ENCODE measurements around the gene TCEANC2. TPM values are rescaled to one million over a fixed set of nuclear protein-coding genes. Genes with fewer than 3 reads are reported as not detected.
"Not testable (repeated sequence)": the region's sequence is repeated elsewhere in the genome, so short reads cannot be mapped to it uniquely, and the experiment has no call there.

TCEANC2 gene
- total RNA-seq, 1 experiment from 2014 or later = 8.4 TPM

DNA sequence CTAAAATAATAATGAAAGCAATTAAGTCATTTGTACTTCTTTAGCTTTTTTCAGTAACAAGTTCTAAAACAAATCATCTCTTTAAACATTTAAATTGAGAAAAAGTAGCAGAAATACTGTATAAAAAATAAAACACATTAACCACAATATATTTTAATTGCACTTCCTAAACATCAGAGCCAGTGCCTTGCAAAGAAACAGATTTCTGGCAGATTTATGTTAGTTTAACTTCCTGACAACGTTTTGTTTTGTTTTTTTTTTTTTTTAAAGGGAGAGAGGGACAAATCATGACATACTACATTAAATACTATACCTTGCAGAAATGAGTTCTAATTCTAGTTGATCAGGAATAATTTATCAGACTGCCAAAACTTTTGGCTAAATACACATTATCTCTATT is 11.6 kb upstream of the TCEANC2 start:
- no peaks in the 10 kb centered on the region for H3K27me3 Mint-ChIP-seq (ENCODE audit: unreplicated experiment)
- CTCF ChIA-PET = interaction anchor here (0.7 kb wide), 1 partner anchor 439 kb away, joined by 3 read pairs; no protein-coding TSS in a partner anchor
- no TSS peak for BruUV-seq (replicated peaks)
- H3K4me3 Mint-ChIP-seq (ENCODE audit: low read depth, unreplicated experiment) = no peak overlapping the region
- H3K4me1 Mint-ChIP-seq (ENCODE audit: low read depth, unreplicated experiment) = peaks cover 10% of the 10 kb centered on the region
- TF ChIP-seq, protein P1, sequence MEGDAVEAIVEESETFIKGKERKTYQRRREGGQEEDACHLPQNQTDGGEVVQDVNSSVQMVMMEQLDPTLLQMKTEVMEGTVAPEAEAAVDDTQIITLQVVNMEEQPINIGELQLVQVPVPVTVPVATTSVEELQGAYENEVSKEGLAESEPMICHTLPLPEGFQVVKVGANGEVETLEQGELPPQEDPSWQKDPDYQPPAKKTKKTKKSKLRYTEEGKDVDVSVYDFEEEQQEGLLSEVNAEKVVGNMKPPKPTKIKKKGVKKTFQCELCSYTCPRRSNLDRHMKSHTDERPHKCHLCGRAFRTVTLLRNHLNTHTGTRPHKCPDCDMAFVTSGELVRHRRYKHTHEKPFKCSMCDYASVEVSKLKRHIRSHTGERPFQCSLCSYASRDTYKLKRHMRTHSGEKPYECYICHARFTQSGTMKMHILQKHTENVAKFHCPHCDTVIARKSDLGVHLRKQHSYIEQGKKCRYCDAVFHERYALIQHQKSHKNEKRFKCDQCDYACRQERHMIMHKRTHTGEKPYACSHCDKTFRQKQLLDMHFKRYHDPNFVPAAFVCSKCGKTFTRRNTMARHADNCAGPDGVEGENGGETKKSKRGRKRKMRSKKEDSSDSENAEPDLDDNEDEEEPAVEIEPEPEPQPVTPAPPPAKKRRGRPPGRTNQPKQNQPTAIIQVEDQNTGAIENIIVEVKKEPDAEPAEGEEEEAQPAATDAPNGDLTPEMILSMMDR (IDR thresholded peaks at IDR 0.05; ENCODE audit: unreplicated experiment) = no peak
- peaks cover 5% of the 10 kb centered on the region for H3K36me3 Mint-ChIP-seq (ENCODE audit: insufficient read depth, unreplicated experiment)
- intact Hi-C loops (cut with micrococcal nuclease; ENCODE audit: unreplicated experiment) = no loop called here
- H3K27ac Mint-ChIP-seq (ENCODE audit: unreplicated experiment) = no peak overlapping the region
- no peaks in the 10 kb centered on the region for H3K9me3 Mint-ChIP-seq (ENCODE audit: low read depth, unreplicated experiment)
- DNase-seq = no peak

DNA sequence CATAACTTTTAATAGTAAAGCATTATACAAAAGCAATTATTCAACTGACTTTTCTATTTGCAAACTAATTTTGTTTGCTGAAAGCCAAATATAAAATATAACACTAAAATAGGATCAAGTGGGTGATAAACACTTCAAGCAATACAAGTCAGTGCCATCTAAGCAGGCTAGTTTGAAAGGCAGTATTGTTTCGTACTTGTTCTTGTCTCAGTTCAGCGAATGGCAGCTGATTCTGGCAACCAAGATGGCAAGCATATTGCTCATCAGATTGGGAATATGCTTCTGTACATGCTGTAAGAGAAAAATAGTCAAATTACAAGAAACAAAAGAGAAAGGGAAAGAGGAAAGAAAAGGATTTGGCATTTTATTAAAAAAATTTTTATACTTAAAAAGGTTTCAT is 7.9 kb upstream of the TCEANC2 start:
- DNase-seq = no peak
- no peaks in the 10 kb centered on the region for H3K36me3 Mint-ChIP-seq (ENCODE audit: insufficient read depth, unreplicated experiment)
- H3K27me3 Mint-ChIP-seq (ENCODE audit: unreplicated experiment) = no peaks in the 10 kb centered on the region
- BruUV-seq (replicated peaks) = no TSS peak
- no peaks in the 10 kb centered on the region for H3K9me3 Mint-ChIP-seq (ENCODE audit: low read depth, unreplicated experiment)
- TF ChIP-seq, protein P1 (IDR thresholded peaks at IDR 0.05; ENCODE audit: unreplicated experiment) = no peak
- no peak overlapping the region for H3K4me3 Mint-ChIP-seq (ENCODE audit: low read depth, unreplicated experiment)
- intact Hi-C loops (cut with micrococcal nuclease; ENCODE audit: unreplicated experiment) = no loop called here
- CTCF ChIA-PET = no interaction called here
- H3K27ac Mint-ChIP-seq (ENCODE audit: unreplicated experiment) = no peak overlapping the region
- peaks cover 10% of the 10 kb centered on the region for H3K4me1 Mint-ChIP-seq (ENCODE audit: low read depth, unreplicated experiment)

DNA sequence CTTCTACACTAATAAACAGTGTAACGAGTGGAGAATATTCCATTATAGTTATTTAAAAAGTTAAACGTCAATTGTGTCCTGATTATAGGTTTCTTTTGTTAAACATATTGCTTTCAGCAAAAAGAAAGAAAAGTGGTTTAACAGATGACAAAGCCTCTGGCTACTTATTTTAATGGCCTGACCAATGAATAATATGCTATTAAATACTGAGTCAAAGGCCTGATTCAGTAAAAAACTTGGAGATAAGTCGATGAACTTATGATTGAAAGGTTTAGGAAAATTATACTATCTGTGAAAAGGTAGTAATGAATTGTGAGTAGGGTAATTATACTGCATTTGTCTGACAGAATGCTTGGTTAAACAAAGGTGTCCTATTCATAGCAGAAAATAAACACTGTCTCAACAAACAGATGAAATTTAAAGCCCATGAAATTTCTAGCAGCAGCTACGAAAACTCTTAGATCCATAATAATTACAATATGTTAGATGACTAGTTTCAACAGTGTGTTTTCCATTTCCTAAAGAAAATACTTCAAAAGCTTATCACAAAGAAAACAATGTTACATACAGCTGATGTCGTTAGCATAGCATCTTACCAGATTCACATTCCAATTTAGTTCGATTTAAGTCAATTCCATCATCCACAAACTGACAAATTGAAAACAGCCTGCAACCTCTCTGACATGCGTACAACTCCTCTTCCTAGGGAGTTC is 6.6 kb upstream of the TCEANC2 start:
- Mint-ChIP-seq H3K36me3 (ENCODE audit: insufficient read depth, unreplicated experiment) (no peaks in the 10 kb centered on the region), H3K27ac (ENCODE audit: unreplicated experiment) (no peak overlapping the region), H3K4me3 (ENCODE audit: low read depth, unreplicated experiment) (no peak overlapping the region), H3K4me1 (ENCODE audit: low read depth, unreplicated experiment) (peaks cover 10% of the 10 kb centered on the region), H3K27me3 (ENCODE audit: unreplicated experiment) (no peaks in the 10 kb centered on the region), H3K9me3 (ENCODE audit: low read depth, unreplicated experiment) (no peaks in the 10 kb centered on the region)
- CTCF ChIA-PET = no interaction called here
- no TSS peak for BruUV-seq (replicated peaks)
- TF ChIP-seq, protein P1 (IDR thresholded peaks at IDR 0.05; ENCODE audit: unreplicated experiment) = no peak
- DNase-seq = no peak
- intact Hi-C loops (cut with micrococcal nuclease; ENCODE audit: unreplicated experiment) = no loop called here

DNA sequence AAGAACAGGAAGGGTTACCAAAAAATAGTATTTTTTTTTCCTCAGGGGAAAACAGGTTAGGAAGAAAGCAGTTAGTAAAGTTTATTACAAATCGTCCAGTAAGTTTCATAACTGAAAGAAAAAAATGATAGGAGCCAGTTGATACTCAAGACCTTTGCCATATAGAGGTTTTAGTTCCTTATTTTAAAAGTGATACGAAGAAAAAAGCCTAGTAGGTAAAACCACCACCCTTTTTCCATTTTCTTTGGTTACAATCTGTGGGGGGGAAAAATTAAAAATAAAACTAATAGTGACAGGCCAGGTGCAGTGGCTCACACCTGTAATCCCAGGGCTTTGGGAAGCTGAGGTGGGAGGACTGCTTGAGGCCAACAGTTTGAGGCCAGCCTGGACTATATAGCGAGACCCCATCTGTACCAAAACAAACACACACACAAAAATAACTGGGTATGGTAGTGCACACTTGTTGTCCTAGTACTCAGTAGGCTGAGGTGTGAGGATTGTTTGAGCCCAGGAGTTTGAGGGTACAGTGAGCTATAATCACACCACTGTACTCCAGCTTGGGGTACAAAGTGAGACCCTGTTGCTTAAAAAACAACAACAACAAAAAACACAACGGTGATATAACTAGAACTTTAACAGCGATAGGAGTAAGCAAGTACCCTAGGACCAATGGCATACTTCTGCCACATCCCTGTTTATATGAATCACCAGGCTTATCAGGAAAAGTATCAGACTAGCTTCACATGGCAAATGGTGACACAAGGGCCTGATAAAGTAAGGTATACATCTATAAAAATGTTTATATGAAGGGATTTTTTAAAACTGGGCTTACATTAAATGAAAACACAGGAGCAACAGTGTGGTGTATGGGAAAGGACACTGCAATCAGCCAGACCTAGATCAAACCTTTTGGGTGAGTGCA is 5.8 kb upstream of the TCEANC2 start:
- no peak overlapping the region for H3K4me3 Mint-ChIP-seq (ENCODE audit: low read depth, unreplicated experiment)
- H3K36me3 Mint-ChIP-seq (ENCODE audit: insufficient read depth, unreplicated experiment) = no peaks in the 10 kb centered on the region
- no peak for DNase-seq
- no peak overlapping the region for H3K27ac Mint-ChIP-seq (ENCODE audit: unreplicated experiment)
- TF ChIP-seq, protein P1 (IDR thresholded peaks at IDR 0.05; ENCODE audit: unreplicated experiment) = no peak
- no TSS peak for BruUV-seq (replicated peaks)
- CTCF ChIA-PET = no interaction called here
- no peaks in the 10 kb centered on the region for H3K27me3 Mint-ChIP-seq (ENCODE audit: unreplicated experiment)
- intact Hi-C loops (cut with micrococcal nuclease; ENCODE audit: unreplicated experiment) = no loop called here
- no peaks in the 10 kb centered on the region for H3K9me3 Mint-ChIP-seq (ENCODE audit: low read depth, unreplicated experiment)
- H3K4me1 Mint-ChIP-seq (ENCODE audit: low read depth, unreplicated experiment) = peaks cover 10% of the 10 kb centered on the region

DNA sequence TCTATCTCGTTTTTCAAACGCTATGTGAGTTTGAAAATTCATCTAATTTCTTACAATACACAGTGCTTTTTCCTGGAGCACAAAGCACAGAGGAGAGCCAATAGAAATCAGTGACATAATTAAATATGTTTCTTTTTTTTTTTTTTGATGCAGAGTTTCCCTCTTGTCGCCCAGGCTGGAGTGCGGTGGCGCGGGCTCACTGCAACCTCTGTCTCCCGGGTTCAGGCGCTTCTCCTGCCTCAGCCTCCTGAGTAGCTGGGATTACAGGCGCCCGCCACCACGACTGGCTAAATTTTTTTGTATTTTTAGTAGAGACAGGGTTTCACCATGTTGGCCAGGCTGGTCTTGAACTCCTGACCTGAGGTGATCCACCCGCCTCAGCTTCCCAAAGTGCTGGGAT is 3.0 kb upstream of the TCEANC2 start:
- DNase-seq; H3K4me1 Mint-ChIP-seq (ENCODE audit: low read depth, unreplicated experiment); H3K4me3 Mint-ChIP-seq (ENCODE audit: low read depth, unreplicated experiment); H3K27ac Mint-ChIP-seq (ENCODE audit: unreplicated experiment); H3K27me3 Mint-ChIP-seq (ENCODE audit: unreplicated experiment); H3K36me3 Mint-ChIP-seq (ENCODE audit: insufficient read depth, unreplicated experiment); H3K9me3 Mint-ChIP-seq (ENCODE audit: low read depth, unreplicated experiment); intact Hi-C loops (cut with micrococcal nuclease; ENCODE audit: unreplicated experiment); BruUV-seq (replicated peaks): not testable (repeated sequence)
- CTCF ChIA-PET = interaction anchor here (0.7 kb wide), 1 partner anchor 79 kb away, joined by 3 read pairs; no protein-coding TSS in a partner anchor
